Measurements from ENCODE around the gene GCAT.

- TF ChIP-seq POLR2A (IDR thresholded peaks at IDR 0.05) (no peak), CTCF (IDR thresholded peaks at IDR 0.05) (no peak)
These were observed 47.7 kb downstream of the GCAT start for GRCh38 chr22:37855462-37855861.

All from body of pancreas (tissue), 4 donors.